GM23338 (cell line): ENCODE results near the gene ZWINT.

Source experiments
- CREB1 ChIP-seq: fragments of 250-450 bp; sonication (Bioruptor Pico); IDR thresholded peaks from 2 replicates; pipeline ENCODE4 v1.5.0; 2020; ENCODE audit warnings: low read depth, mild to moderate bottlenecking, moderate library complexity
- CTCF ChIP-seq, 2 experiments: fragments of 200-600 bp in 1 of 2; sonication (generic) in 1 of 2; conservative IDR thresholded peaks; 2 replicates each; pipeline versions ENCODE4 v1.5.1 to v1.6.1; 2016 to 2017; ENCODE audit warnings: antibody characterized with exemption in 2 of 2, low read depth in 2 of 2, mild to moderate bottlenecking in 2 of 2, moderate library complexity in 1 of 2
- ETS1 ChIP-seq: IDR thresholded peaks from 2 replicates; pipeline ENCODE4 v1.6.1; 2016; ENCODE audit warnings: antibody characterized with exemption
- EZH2 ChIP-seq: fragments of 200-600 bp; sonication (generic); IDR thresholded peaks from one replicate; pipeline ENCODE4 v1.8.0; 2017; ENCODE audit warnings: antibody characterized with exemption, mild to moderate bottlenecking, low read depth; ENCODE audit not compliant: unreplicated experiment
- EZH2phosphoT487 ChIP-seq: fragments of 200-600 bp; sonication (generic); IDR thresholded peaks from one replicate; pipeline ENCODE4 v1.8.1; 2018; ENCODE audit warnings: antibody characterized with exemption; ENCODE audit not compliant: unreplicated experiment
- JUNB ChIP-seq: IDR thresholded peaks from one replicate; pipeline ENCODE4 v1.6.1; 2016; ENCODE audit warnings: antibody characterized with exemption; ENCODE audit not compliant: unreplicated experiment
- NANOG ChIP-seq: IDR thresholded peaks from 2 replicates; pipeline ENCODE4 v1.6.1; 2016; ENCODE audit warnings: antibody characterized with exemption, borderline replicate concordance
- POLR2AphosphoS5 ChIP-seq: IDR thresholded peaks from 2 replicates; pipeline ENCODE4 v1.6.1; 2016; ENCODE audit warnings: antibody characterized with exemption, low read depth
- REST ChIP-seq: IDR thresholded peaks from one replicate; pipeline ENCODE4 v1.6.1; 2018; ENCODE audit warnings: antibody characterized with exemption; ENCODE audit not compliant: unreplicated experiment
- STAT1 ChIP-seq: IDR thresholded peaks from one replicate; pipeline ENCODE4 v1.6.1; 2016; ENCODE audit warnings: antibody characterized with exemption; ENCODE audit not compliant: unreplicated experiment
- ZNF114 ChIP-seq: fragments of 250-450 bp; sonication (Bioruptor Pico); IDR thresholded peaks from 2 replicates; pipeline ENCODE4 v1.5.0; 2020; ENCODE audit warnings: mild to moderate bottlenecking, moderate library complexity
- ZNF331 ChIP-seq: fragments of 250-450 bp; sonication (Bioruptor Pico); IDR thresholded peaks from 2 replicates; pipeline ENCODE4 v1.5.0; 2020; ENCODE audit warnings: low read depth, mild to moderate bottlenecking, moderate library complexity
- ZNF462 ChIP-seq: fragments of 250-450 bp; sonication (Bioruptor Pico); IDR thresholded peaks from 2 replicates; pipeline ENCODE4 v1.5.0; 2020; ENCODE audit warnings: mild to moderate bottlenecking, moderate library complexity

- TF ChIP-seq CTCF (conservative IDR thresholded peaks at IDR 0.05; ENCODE audit: low read depth in 2 of 2) = peak; percentile 17 to 20; a peak in 1 of 4 replicates
- TF ChIP-seq EZH2 = no peak
- no peak for TF ChIP-seq POLR2AphosphoS5
- TF ChIP-seq ETS1 = no peak
- TF ChIP-seq REST = no peak
- no peak for TF ChIP-seq JUNB
- no peak for TF ChIP-seq EZH2phosphoT487
- TF ChIP-seq ZNF462 = no peak
- no peak for TF ChIP-seq CREB1 (CRISPR knock-in tag)
- TF ChIP-seq STAT1 = no peak
- TF ChIP-seq NANOG = no peak
- TF ChIP-seq ZNF331 (CRISPR knock-in tag) = no peak
- TF ChIP-seq ZNF114 (CRISPR knock-in tag) = no peak
Measured at GRCh38 chr10:56349611-56350010, 11.4 kb downstream of the ZWINT start.
